Prostate gland (tissue), 2 donors: ENCODE results near the gene OSBPL3.

ENCODE experiments used
- CTCF ChIP-seq, 4 experiments: fragments of 200-600 bp in 2 of 4; fragments of 450-650 bp in 2 of 4; sonication (generic) in 2 of 4; IDR thresholded peaks; 1 replicate in 3 of 4; 2 replicates in 1 of 4; pipeline ENCODE4 v1.5.1; 2016 to 2019; ENCODE audit warnings: antibody characterized with exemption in 4 of 4, mild to moderate bottlenecking in 2 of 4, moderate library complexity in 2 of 4
- POLR2AphosphoS5 ChIP-seq: sonication (generic); formaldehyde crosslinking; IDR thresholded peaks from one replicate; pipeline ENCODE4 v1.6.1; 2017; ENCODE audit warnings: antibody characterized with exemption

GRCh38 chr7:24885716-24886115, 94.3 kb downstream of the OSBPL3 start:
- TF ChIP-seq CTCF (IDR thresholded peaks at IDR 0.05) (no peak), POLR2AphosphoS5 (no peak)
